GM19395 (cell line): ENCODE data around the gene FLNA.
"Not testable (repeated sequence)": the region's sequence is repeated elsewhere in the genome, so short reads cannot be mapped to it uniquely, and the experiment has no call there.

Source experiments
- ATAC-seq: cut with Tn5 transposase; IDR thresholded peaks from one replicate; pipeline ENCODE4 v1.9.1; 2021; ENCODE audit warnings: mild to moderate bottlenecking, moderate library complexity; ENCODE audit not compliant: unreplicated experiment

The FLNA gene

GRCh38 chrX:154398668-154399526, 24.5 kb upstream of the FLNA start:
- peak; percentile 15 for ATAC-seq

- ATAC-seq: peak; percentile 76
Measured at GRCh38 chrX:154397888-154398667, 23.6 kb upstream of the FLNA start, which contains the start of gene RPL10. Gene RPL10, plus strand, starts transcription at chrX:154398377. Its CDS starts 143 bp downstream, at chrX:154398520.

GRCh38 chrX:154396973-154397887, 22.8 kb upstream of the FLNA start:
- ATAC-seq: peak; percentile 59

GRCh38 chrX:154396363-154396762, 21.9 kb upstream of the FLNA start:
- ATAC-seq: not testable (repeated sequence)

GRCh38 chrX:154389812-154390747, 15.6 kb upstream of the FLNA start:
- ATAC-seq: peak; percentile 72

- ATAC-seq: peak; percentile 14
Measured at GRCh38 chrX:154388649-154389048, 14.2 kb upstream of the FLNA start.

- ATAC-seq: peak; percentile 23
Measured at GRCh38 chrX:154388094-154388493, 13.7 kb upstream of the FLNA start.

- no peak for ATAC-seq
Measured at GRCh38 chrX:154384284-154384892, 10.0 kb upstream of the FLNA start.

GRCh38 chrX:154383359-154384283, 9.2 kb upstream of the FLNA start:
- ATAC-seq: no peak

- no peak for ATAC-seq
Measured at GRCh38 chrX:154382483-154383069, 8.1 kb upstream of the FLNA start.

GRCh38 chrX:154381271-154381670, 6.8 kb upstream of the FLNA start:
- ATAC-seq: no peak

GRCh38 chrX:154380787-154381186, 6.4 kb upstream of the FLNA start:
- ATAC-seq: no peak

GRCh38 chrX:154380153-154380552, 5.7 kb upstream of the FLNA start:
- no peak for ATAC-seq

GRCh38 chrX:154379569-154379951, 5.1 kb upstream of the FLNA start:
- peak; percentile 9 for ATAC-seq

- ATAC-seq: peak; percentile 82
Measured at GRCh38 chrX:154378799-154379568, 4.5 kb upstream of the FLNA start, which contains the start of gene EMD. Gene EMD, plus strand, starts transcription at chrX:154379295. Its CDS starts 190 bp downstream, at chrX:154379485.

GRCh38 chrX:154378059-154378798, 3.8 kb upstream of the FLNA start:
- ATAC-seq: peak; percentile 3
